IMR-90 (cell line): ENCODE data around the gene LTBP1. TPM values are rescaled to one million over a fixed set of nuclear protein-coding genes. Genes with fewer than 3 reads are reported as not detected.

Experiments used
- ATAC-seq: fragments of 200-7000 bp; cut with Tn5 transposase; 2 replicates; pipeline ENCODE4 v1.9.1; 2020; ENCODE audit warnings: low read depth, mild to moderate bottlenecking, moderate library complexity
- BruUV-seq: library from RNA; stranded (reverse); fragments of 400-500 nt; replicated peaks from 2 replicates; lab custom pipeline; 2021; lab: Mats Ljungman, UMichigan
- CTCF ChIA-PET: fragments of 300-600 bp; formaldehyde crosslinking; extraction: SDS; loops from one replicate; lab custom pipeline; 2021; ENCODE audit warnings: antibody characterized with exemption; lab: Yijun Ruan, JAX
- POLR2A ChIA-PET: fragments of 300-600 bp; sonication (Branson Sonifier 250); formaldehyde crosslinking; loops from one replicate; lab custom pipeline; 2022; ENCODE audit warnings: antibody characterized with exemption; ENCODE audit not compliant: unreplicated experiment; lab: Charles Lee
- DNase-seq: peaks from one replicate; pipeline ENCODE4 v3.0.0; 2013
- H2AFZ ChIP-seq: replicated peaks from 2 replicates; pipeline ENCODE3; 2013; ENCODE audit warnings: low read length, mild to moderate bottlenecking; ENCODE audit not compliant: poor library complexity
- H2AK5ac ChIP-seq: 2 replicates; pipeline ENCODE4 v1.6.1; 2013; ENCODE audit warnings: low read depth, low read length, inconsistent platforms
- H2AK9ac ChIP-seq: replicated peaks from 2 replicates; pipeline ENCODE3; 2013; ENCODE audit warnings: mild to moderate bottlenecking, low read depth, low read length, moderate library complexity; ENCODE audit not compliant: poor library complexity
- H2BK120ac ChIP-seq: 2 replicates; pipeline ENCODE4 v1.6.1; 2013; ENCODE audit warnings: low read depth, low read length, inconsistent platforms
- H2BK15ac ChIP-seq: 3 replicates; pipeline ENCODE4 v1.6.1; 2013; ENCODE audit warnings: low read depth, low read length, inconsistent platforms
- H2BK20ac ChIP-seq: 2 replicates; pipeline ENCODE4 v1.6.1; 2013; ENCODE audit warnings: low read depth, mild to moderate bottlenecking, inconsistent platforms, low read length, moderate library complexity
- H2BK5ac ChIP-seq: 2 replicates; pipeline ENCODE4 v1.6.1; 2013; ENCODE audit warnings: mild to moderate bottlenecking, low read depth, low read length, inconsistent platforms; ENCODE audit not compliant: poor library complexity, severe bottlenecking
- H3K14ac ChIP-seq: replicated peaks from 2 replicates; pipeline ENCODE4 v1.6.1; 2013; ENCODE audit warnings: low read depth, low read length, inconsistent platforms
- H3K18ac ChIP-seq: 2 replicates; pipeline ENCODE4 v1.6.1; 2013; ENCODE audit warnings: low read depth, low read length, control low read depth
- H3K23ac ChIP-seq: 2 replicates; pipeline ENCODE4 v1.6.1; 2013; ENCODE audit warnings: low read depth, low read length, inconsistent platforms
- H3K27ac ChIP-seq: 2 replicates; pipeline ENCODE4 v1.5.1; 2013; ENCODE audit warnings: mild to moderate bottlenecking, control low read depth, low read length; ENCODE audit not compliant: insufficient read depth
- H3K27me3 ChIP-seq: 2 replicates; pipeline ENCODE4 v1.6.1; 2013; ENCODE audit warnings: low read length; ENCODE audit not compliant: control insufficient read depth, insufficient read depth
- H3K36me3 ChIP-seq: 2 replicates; pipeline ENCODE4 v1.6.1; 2013; ENCODE audit warnings: low read length, mixed read lengths; ENCODE audit not compliant: control insufficient read depth, insufficient read depth
- H3K4ac ChIP-seq: 2 replicates; pipeline ENCODE4 v1.6.1; 2013; ENCODE audit warnings: low read depth, low read length, inconsistent platforms
- H3K4me1 ChIP-seq: 2 replicates; pipeline ENCODE4 v1.6.1; 2013; ENCODE audit warnings: low read length, mixed read lengths; ENCODE audit not compliant: control insufficient read depth, insufficient read depth
- H3K4me2 ChIP-seq: 2 replicates; pipeline ENCODE4 v1.6.1; 2013; ENCODE audit warnings: low read depth, mild to moderate bottlenecking, control low read depth, low read length, moderate library complexity
- H3K4me3 ChIP-seq: 2 replicates; pipeline ENCODE4 v1.5.1; 2013; ENCODE audit warnings: low read depth, mild to moderate bottlenecking, control low read depth, low read length, moderate library complexity; ENCODE audit not compliant: insufficient read depth
- H3K56ac ChIP-seq: 2 replicates; pipeline ENCODE4 v1.6.1; 2013; ENCODE audit warnings: low read length, inconsistent platforms; ENCODE audit not compliant: insufficient read depth; ENCODE audit errors: extremely low read depth
- H3K79me1 ChIP-seq, 2 experiments: 2 replicates each; pipeline ENCODE4 v1.6.1; 2013; ENCODE audit warnings: low read length in 2 of 2, inconsistent platforms in 1 of 2, low read depth in 1 of 2
- H3K9ac ChIP-seq: 2 replicates; pipeline ENCODE4 v1.6.1; 2013; ENCODE audit warnings: low read depth, low read length, control low read depth
- H3K9me1 ChIP-seq: 2 replicates; pipeline ENCODE4 v1.6.1; 2013; ENCODE audit warnings: low read length, inconsistent platforms; ENCODE audit not compliant: insufficient read depth
- H3K9me3 ChIP-seq: 2 replicates; pipeline ENCODE4 v1.6.1; 2013; ENCODE audit warnings: low read length; ENCODE audit not compliant: control insufficient read depth, insufficient read depth
- H4K20me1 ChIP-seq: 2 replicates; pipeline ENCODE4 v1.6.1; 2013; ENCODE audit warnings: low read length, inconsistent platforms; ENCODE audit not compliant: insufficient read depth
- H4K5ac ChIP-seq: 2 replicates; pipeline ENCODE4 v1.6.1; 2013; ENCODE audit warnings: mild to moderate bottlenecking, low read depth, low read length, control low read depth
- H4K8ac ChIP-seq, 2 experiments: 2 replicates each; pipeline ENCODE4 v1.6.1; 2013; ENCODE audit warnings: low read depth in 2 of 2, low read length in 2 of 2, control low read depth in 1 of 2, inconsistent platforms in 1 of 2
- H4K91ac ChIP-seq: 2 replicates; pipeline ENCODE4 v1.6.1; 2013; ENCODE audit warnings: low read depth, low read length, inconsistent platforms; ENCODE audit not compliant: insufficient read depth
- FOS ChIP-seq: fragments of 150-350 bp; IDR thresholded peaks from 2 replicates; pipeline ENCODE4 v1.6.1; 2016; ENCODE audit warnings: low read depth, low read length
- NFE2L2 ChIP-seq: fragments of 150-350 bp; IDR thresholded peaks from 2 replicates; pipeline ENCODE4 v1.6.1; 2016; ENCODE audit warnings: low read depth, mild to moderate bottlenecking, low read length
- POLR2A ChIP-seq: IDR thresholded peaks from 2 replicates; pipeline ENCODE4 v1.6.1; 2012; ENCODE audit warnings: mild to moderate bottlenecking, low read depth, low read length
- RAD21 ChIP-seq: IDR thresholded peaks from 2 replicates; pipeline ENCODE4 v1.6.1; 2012; ENCODE audit warnings: low read length, improper control_type of control experiment
- SMC3 ChIP-seq: fragments of 150-350 bp; IDR thresholded peaks from 2 replicates; pipeline ENCODE4 v1.6.1; 2016; ENCODE audit warnings: low read depth, mild to moderate bottlenecking, antibody characterized with exemption, low read length, moderate library complexity
- WGBS, 2 experiments: methylation state at CpG; one replicate each; pipeline versions ENCODE4 v1.1.5 to v1.1.7; 2013; ENCODE audit warnings: missing lambda C conversion rate in 2 of 2; ENCODE audit not compliant: insufficient read length in 1 of 2; ENCODE audit errors: extremely low coverage in 2 of 2; 5-methylcytosine and 5-hydroxymethylcytosine counted together
- dilution Hi-C: fragments of 300-500 bp; cut with HindIII; formaldehyde crosslinking; loops from one replicate; pipeline ENCODE4 v1.14.3; 2018; ENCODE audit warnings: low sequenced_read_pairs; ENCODE audit not compliant: unreplicated experiment
- in situ Hi-C: fragments of 300-500 bp; cut with MboI; formaldehyde crosslinking; loops from 3 replicates; pipeline ENCODE4 v1.14.3; 2019; ENCODE audit warnings: low sequenced_read_pairs, inconsistent platforms, mixed read lengths
- intact Hi-C: fragments of 100-400 bp; cut with micrococcal nuclease; formaldehyde crosslinking; loops from 2 replicates; pipeline ENCODE4 v1.10.0; 2022
- polyA plus RNA-seq, 3 experiments: library from polyadenylated mRNA; depleted of rRNA; stranded (reverse); fragments of >200 nt; gene quantifications; 2 replicates each; pipeline ENCODE4 v1.2.3, GENCODE V29; 2012; ENCODE audit warnings: low replicate concordance in 1 of 3
- total RNA-seq: library from RNA; depleted of rRNA; stranded (reverse); fragments of >200 nt; gene quantifications from 2 replicates; pipeline ENCODE4 v1.2.3, GENCODE V29; 2012
- TF ChIP-seq, protein P1 (sequence below): fragments of 150-350 bp; IDR thresholded peaks from 2 replicates; pipeline ENCODE4 v1.6.1; 2016; ENCODE audit warnings: low read depth, mild to moderate bottlenecking, low read length, moderate library complexity, borderline replicate concordance

Gene LTBP1
- total and polyA plus RNA-seq, 2 of the 4 experiments (the other 2 are of a cell fraction), result 235 to 326 TPM

DNA sequence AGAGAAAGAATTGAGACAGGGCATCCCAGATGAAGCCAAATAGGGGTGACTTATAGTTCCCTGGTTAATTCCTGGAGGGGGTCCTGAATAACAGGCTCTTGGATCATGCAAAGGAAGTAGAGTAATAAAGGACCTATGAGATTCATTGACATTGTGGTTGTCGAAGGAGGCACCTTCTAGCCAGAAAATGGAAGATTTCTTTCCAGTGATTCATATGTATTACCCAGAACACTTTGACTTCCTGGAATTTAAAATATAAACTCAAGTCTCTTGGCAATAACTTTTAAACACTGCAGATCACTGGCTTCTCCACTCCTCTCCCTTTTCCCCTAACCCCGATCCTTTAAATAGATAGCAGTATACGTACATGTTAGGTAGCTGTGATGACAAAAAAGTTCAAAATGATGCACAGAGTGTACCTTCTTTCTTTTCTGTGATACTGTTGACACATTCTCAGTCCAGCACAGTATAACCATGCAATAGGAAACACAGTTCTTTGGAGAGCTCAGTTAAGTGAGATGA is 211.8 kb downstream of the LTBP1 start:
- Histone ChIP-seq H2AK5ac (peak overlapping the region; percentile 100), H3K27ac (peak overlapping the region; percentile 100), H4K20me1 (no peaks in the 10 kb centered on the region), H2BK120ac (peak overlapping the region; percentile 98), H3K4me3 (no peak overlapping the region), H3K4me1 (peaks cover 26% of the 10 kb centered on the region), H2BK5ac (peak overlapping the region; percentile 99), H3K36me3 (peaks cover 15% of the 10 kb centered on the region), H2AFZ (no peak overlapping the region), H4K91ac (peak overlapping the region; percentile 98), H3K23ac (peak overlapping the region; percentile 91), H3K9me3 (no peaks in the 10 kb centered on the region), H4K8ac (peak overlapping the region; percentile 92 to 97), H2AK9ac (no peak overlapping the region), H3K56ac (peak overlapping the region; percentile 92), H3K18ac (peak overlapping the region; percentile 100), H3K9me1 (peaks cover 15% of the 10 kb centered on the region), H2BK20ac (peak overlapping the region; percentile 97), H3K79me1 (peaks cover 22 to 72% of the 10 kb centered on the region in 2 experiments), H2BK15ac (peak overlapping the region; percentile 88), H3K14ac (peak overlapping the region; percentile 93), H4K5ac (peak overlapping the region; percentile 100), H3K4ac (peak overlapping the region; percentile 99), H3K4me2 (peak overlapping the region; percentile 88), H3K9ac (peak overlapping the region; percentile 88), H3K27me3 (no peaks in the 10 kb centered on the region)
- CTCF ChIA-PET, result no interaction called here
- POLR2A ChIA-PET, result no interaction called here
- dilution Hi-C loops, result no loop called here
- no CpG with 5 or more reads among the region's 3 CpGs for WGBS, 2 experiments
- in situ Hi-C loops, result no loop called here
- DNase-seq (peak; percentile 95), ATAC-seq (peak; percentile 89)
- TF ChIP-seq POLR2A, result peak; percentile 38; the same call in 1 of the 2 replicates
- TF ChIP-seq, protein P1, sequence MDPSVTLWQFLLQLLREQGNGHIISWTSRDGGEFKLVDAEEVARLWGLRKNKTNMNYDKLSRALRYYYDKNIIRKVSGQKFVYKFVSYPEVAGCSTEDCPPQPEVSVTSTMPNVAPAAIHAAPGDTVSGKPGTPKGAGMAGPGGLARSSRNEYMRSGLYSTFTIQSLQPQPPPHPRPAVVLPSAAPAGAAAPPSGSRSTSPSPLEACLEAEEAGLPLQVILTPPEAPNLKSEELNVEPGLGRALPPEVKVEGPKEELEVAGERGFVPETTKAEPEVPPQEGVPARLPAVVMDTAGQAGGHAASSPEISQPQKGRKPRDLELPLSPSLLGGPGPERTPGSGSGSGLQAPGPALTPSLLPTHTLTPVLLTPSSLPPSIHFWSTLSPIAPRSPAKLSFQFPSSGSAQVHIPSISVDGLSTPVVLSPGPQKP, result no peak
- no peak for TF ChIP-seq NFE2L2
- TF ChIP-seq SMC3, result 0 out of 2 replicates have a peak, but pooled peaks have one; percentile 8
- TF ChIP-seq FOS, result peak; percentile 71
- 0 out of 2 replicates have a peak, but pooled peaks have one; percentile 1 for TF ChIP-seq RAD21
- BruUV-seq, result TSS peak; percentile 4
- intact Hi-C loops, result loop anchor here (2.0 kb wide), 1 partner anchor 56 kb away; no protein-coding TSS in a partner anchor
